GM10847 (cell line): ENCODE measurements around the gene FBN3.

Experiments
- POLR2A ChIP-seq: IDR thresholded peaks from 2 replicates; pipeline ENCODE4 v1.6.1; 2011; ENCODE audit not compliant: insufficient read length; ENCODE audit errors: extremely low read depth

The FBN3 gene

GRCh38 chr19:8151767-8152035, 2.3 kb upstream of the FBN3 start:
- TF ChIP-seq POLR2A: no peak

GRCh38 chr19:8150998-8151766, 1.8 kb upstream of the FBN3 start:
- no peak for TF ChIP-seq POLR2A

GRCh38 chr19:8150178-8150865, 930 bp upstream of the FBN3 start:
- no peak for TF ChIP-seq POLR2A

- TF ChIP-seq POLR2A: no peak
Measured at GRCh38 chr19:8148410-8149260, 757 bp downstream of the FBN3 start.

- no peak for TF ChIP-seq POLR2A
Measured at GRCh38 chr19:8148088-8148409, 1.3 kb downstream of the FBN3 start.

GRCh38 chr19:8147582-8147978, 1.8 kb downstream of the FBN3 start:
- no peak for TF ChIP-seq POLR2A

- TF ChIP-seq POLR2A: no peak
Measured at GRCh38 chr19:8146877-8147581, 2.4 kb downstream of the FBN3 start.

- TF ChIP-seq POLR2A: no peak
Measured at GRCh38 chr19:8144273-8144995, 5.0 kb downstream of the FBN3 start.

- TF ChIP-seq POLR2A: no peak
Measured at GRCh38 chr19:8143041-8143440, 6.4 kb downstream of the FBN3 start.

GRCh38 chr19:8142513-8142900, 6.9 kb downstream of the FBN3 start:
- no peak for TF ChIP-seq POLR2A

- no peak for TF ChIP-seq POLR2A
Measured at GRCh38 chr19:8141726-8142512, 7.5 kb downstream of the FBN3 start.

- no peak for TF ChIP-seq POLR2A
Measured at GRCh38 chr19:8138201-8138600, 11.2 kb downstream of the FBN3 start.

- no peak for TF ChIP-seq POLR2A
Measured at GRCh38 chr19:8137425-8137824, 12.0 kb downstream of the FBN3 start.

GRCh38 chr19:8135946-8136618, 13.3 kb downstream of the FBN3 start:
- TF ChIP-seq POLR2A: no peak
